Activated CD4-positive, alpha-beta T cell treated with anti-CD3 and anti-CD28 coated beads for 4 hours (primary cell): ENCODE data around the gene MYO10.
"Not testable (repeated sequence)": the region's sequence is repeated elsewhere in the genome, so short reads cannot be mapped to it uniquely, and the experiment has no call there.

Experiments used
- DNase-seq, 2 donors: peaks; one replicate each; pipeline ENCODE4 v3.0.0-alpha.2; 2020

MYO10 gene

GRCh38 chr5:16773991-16774390 is 162.1 kb downstream of the MYO10 start:
- no peak for DNase-seq

GRCh38 chr5:16772556-16772955 is 163.5 kb downstream of the MYO10 start:
- no peak for DNase-seq

GRCh38 chr5:16768184-16768583 is 167.9 kb downstream of the MYO10 start:
- DNase-seq = no peak

GRCh38 chr5:16763211-16763610 is 172.9 kb downstream of the MYO10 start:
- no peak for DNase-seq

- no peak for DNase-seq
These were observed 176.8 kb downstream of the MYO10 start for GRCh38 chr5:16759147-16759773.

GRCh38 chr5:16757989-16758501 is 178.0 kb downstream of the MYO10 start:
- no peak for DNase-seq

- not testable (repeated sequence) for DNase-seq
These were observed 178.5 kb downstream of the MYO10 start for GRCh38 chr5:16757577-16757976.

GRCh38 chr5:16757146-16757545 is 178.9 kb downstream of the MYO10 start:
- no peak for DNase-seq

- no peak for DNase-seq
These were observed 179.4 kb downstream of the MYO10 start for GRCh38 chr5:16756692-16757091.

GRCh38 chr5:16755641-16756040 is 180.4 kb downstream of the MYO10 start:
- no peak for DNase-seq

- DNase-seq = no peak
These were observed 181.5 kb downstream of the MYO10 start for GRCh38 chr5:16754601-16755000.

GRCh38 chr5:16754086-16754485 is 182.0 kb downstream of the MYO10 start:
- DNase-seq = no peak

- DNase-seq = no peak
These were observed 185.6 kb downstream of the MYO10 start for GRCh38 chr5:16750445-16750844.

- no peak for DNase-seq
These were observed 186.5 kb downstream of the MYO10 start for GRCh38 chr5:16749626-16750025.

GRCh38 chr5:16744164-16744880 is 191.8 kb downstream of the MYO10 start:
- DNase-seq = no peak

- no peak for DNase-seq
These were observed 193.2 kb downstream of the MYO10 start for GRCh38 chr5:16742938-16743337.

- DNase-seq = no peak
These were observed 195.2 kb downstream of the MYO10 start for GRCh38 chr5:16740811-16741392.

GRCh38 chr5:16740066-16740810 is 195.8 kb downstream of the MYO10 start:
- no peak for DNase-seq

GRCh38 chr5:16738393-16738792 is 197.7 kb downstream of the MYO10 start:
- DNase-seq = not testable (repeated sequence)

GRCh38 chr5:16737620-16738364 is 198.3 kb downstream of the MYO10 start:
- no peak for DNase-seq

- no peak for DNase-seq
These were observed 198.9 kb downstream of the MYO10 start for GRCh38 chr5:16737209-16737608.

- DNase-seq = no peak
These were observed 199.7 kb downstream of the MYO10 start for GRCh38 chr5:16736158-16736995.
